ENCODE measurements around the gene PAN2.
"Not testable (repeated sequence)": the region's sequence is repeated elsewhere in the genome, so short reads cannot be mapped to it uniquely, and the experiment has no call there.

Gene PAN2

GRCh38 chr12:56307221-56307965, 26.4 kb downstream of the PAN2 start:
- no peak for DNase-seq

GRCh38 chr12:56304872-56305590, 28.8 kb downstream of the PAN2 start:
- no peak for DNase-seq

DNA sequence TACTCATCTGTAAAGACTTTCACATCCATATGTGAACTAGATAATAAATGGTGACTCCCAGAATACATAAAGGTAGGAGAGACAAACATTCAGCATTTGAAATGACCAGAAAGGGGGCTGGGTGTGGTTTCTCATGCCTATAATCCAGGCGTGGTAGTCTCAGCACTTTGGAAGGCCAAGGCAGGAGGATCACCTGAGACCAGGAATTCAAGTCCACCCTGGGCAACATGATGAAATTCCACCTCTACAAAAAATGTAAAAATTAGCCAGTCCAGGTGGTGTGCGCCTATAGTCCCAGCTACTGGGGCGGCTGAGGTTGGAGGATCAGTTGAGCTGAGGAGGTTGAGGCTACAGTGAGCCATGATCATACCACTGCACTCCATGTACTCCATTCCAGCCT, 29.5 kb downstream of the PAN2 start:
- DNase-seq, result no peak

GRCh38 chr12:56300644-56301464, 32.9 kb downstream of the PAN2 start:
- DNase-seq, result no peak

DNA sequence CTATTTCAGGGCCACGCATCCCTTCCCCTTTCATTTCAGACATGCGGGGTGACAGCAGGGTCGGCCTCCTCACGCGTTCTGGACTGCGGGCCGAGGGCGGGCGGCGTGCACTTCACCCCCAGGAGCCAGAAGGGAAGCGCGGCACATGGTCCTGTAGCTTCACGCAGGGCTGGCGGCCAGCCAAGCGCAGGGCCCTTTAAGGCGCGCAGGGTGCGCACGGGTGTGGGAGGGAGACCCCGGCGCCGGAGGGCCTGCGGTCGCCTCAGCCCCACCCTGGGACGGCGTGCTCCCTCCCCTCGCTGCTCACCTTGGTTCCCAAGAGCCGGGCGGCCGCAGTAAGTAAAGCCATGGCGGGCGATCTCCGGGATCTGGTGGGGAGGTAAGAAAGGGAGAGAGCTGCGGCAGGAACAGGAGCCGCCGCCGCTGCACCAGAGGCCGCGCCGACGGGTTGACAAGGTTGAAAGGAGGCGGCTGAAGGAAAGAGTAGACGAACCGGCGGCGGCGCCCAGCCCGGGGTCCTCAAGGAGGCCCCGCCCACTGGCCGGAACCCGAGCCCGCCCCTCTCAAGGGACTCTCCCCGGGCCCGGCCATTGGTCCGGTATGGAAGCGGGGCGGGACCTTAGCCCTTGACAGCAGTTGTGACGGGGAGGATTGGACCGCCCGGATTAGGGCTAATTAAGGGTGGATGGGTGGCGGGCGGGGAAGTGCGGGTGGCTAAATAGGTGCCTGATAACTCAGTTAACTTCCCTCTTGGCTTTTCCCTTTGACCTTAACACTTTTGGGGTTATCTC, 33.8 kb downstream of the PAN2 start, which contains the start of gene CS:
Gene CS, minus strand, starts transcription at position 478 of the 791 bp plus-strand sequence. Its CDS starts 129 bp downstream, at position 349.
- DNase-seq, result peak; percentile 99

DNA sequence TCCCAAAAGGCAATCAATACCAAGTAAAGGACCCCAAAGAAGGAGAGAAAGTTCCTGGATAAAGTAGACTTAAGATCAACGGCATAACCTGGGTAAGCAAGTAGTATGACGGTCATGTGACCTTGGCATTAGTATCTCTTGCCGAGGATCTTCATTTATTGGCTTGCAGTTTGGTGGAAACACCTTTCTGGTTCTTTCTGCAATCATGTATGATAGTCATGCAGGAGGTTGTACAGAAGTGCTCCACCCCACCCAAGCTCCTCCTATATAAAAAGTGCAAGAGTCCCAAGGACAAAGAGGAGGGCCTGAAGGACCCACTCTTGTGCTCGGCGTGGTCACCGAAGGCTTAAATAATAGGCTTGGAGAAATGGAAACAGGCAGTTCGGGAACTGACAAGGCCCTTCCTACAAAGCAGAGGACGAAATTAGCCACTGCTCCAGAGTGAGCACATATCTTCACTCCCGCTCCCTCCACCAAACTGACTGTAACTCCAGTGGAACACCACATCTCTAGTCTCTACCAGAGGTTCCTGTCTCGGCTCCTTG, 34.4 kb downstream of the PAN2 start:
- peak; percentile 22 for DNase-seq

GRCh38 chr12:56298828-56299227, 35.0 kb downstream of the PAN2 start:
- no peak for DNase-seq

DNA sequence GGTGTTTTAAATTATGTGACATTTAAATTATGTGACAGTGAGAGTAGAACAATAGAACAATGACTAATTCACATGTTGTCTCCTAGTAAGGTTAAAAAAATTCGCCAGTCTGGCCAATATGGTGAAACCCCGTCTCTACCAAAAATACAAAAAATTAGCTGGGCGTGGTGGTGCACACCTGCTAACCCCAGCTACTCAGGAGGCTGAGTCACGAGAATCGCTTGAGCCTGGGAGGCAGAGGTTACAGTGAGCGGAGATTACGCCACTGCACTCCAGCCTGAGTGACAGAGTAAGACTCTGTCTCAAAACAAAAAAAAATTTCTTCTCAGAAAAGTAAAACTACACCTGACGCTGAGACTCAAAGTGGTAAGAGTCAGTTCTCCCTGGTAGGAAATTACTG, 36.4 kb downstream of the PAN2 start:
- no peak for DNase-seq

DNA sequence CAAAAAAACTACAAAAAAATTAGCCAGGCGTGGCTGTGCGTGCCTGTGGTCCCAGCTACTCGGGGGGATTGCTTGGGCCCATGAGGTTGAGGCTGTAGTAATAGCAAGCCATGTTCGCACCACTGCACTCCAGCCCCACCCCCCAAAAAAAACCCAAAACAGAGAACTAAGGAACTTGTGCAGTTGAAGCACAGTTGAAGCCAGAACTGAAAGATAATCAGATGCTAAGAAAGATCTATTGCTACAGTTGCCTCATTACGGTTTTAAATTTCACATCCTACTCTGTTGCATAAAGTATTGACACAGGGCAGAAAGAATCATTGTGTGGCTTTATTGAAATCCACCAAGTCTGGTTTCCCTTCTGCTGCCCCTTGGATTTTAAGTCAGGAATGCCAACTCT, 37.5 kb downstream of the PAN2 start:
- no peak for DNase-seq

- DNase-seq, result no peak
These were observed 40.0 kb downstream of the PAN2 start for GRCh38 chr12:56293795-56294194.

- DNase-seq, result no peak
These were observed 45.0 kb downstream of the PAN2 start for GRCh38 chr12:56288705-56289387.

DNA sequence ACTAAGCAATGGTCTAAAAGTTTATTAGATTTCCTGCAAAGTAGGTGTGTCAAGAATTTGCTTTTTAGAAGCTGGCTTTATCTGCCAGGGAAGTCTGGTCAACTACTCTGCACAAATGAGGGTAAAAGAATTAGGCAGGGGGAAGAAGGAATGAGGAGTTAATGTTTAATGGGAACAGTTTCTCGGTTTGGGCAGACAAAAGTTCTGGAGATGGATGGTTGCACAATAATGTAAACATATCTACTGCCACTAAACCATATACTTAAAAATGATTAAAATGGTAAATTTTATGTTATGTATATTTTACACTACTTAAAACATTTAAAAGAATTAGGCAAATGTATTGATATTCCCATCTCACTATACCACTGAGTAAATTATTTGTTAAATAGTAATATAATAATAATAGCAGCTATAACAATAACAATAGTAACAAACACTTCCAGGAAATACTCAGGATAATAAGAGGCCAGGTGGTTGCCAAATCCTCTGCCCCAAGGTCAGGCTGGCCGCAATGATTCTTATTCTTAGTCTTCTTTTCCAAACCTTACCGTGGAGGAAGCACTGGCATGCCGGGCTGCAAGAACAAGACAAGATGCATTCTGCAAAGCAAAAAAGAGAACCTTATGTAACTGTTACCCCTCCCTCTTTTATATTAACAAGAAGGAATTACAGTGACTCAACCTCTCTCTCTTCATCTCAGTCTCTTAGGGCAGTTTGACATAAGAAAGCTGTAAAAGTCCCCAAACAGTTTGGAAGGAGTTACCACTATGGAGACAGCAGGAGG, 47.6 kb downstream of the PAN2 start:
- no peak for DNase-seq

GRCh38 chr12:56284263-56284662, 49.5 kb downstream of the PAN2 start:
- not testable (repeated sequence) for DNase-seq

DNA sequence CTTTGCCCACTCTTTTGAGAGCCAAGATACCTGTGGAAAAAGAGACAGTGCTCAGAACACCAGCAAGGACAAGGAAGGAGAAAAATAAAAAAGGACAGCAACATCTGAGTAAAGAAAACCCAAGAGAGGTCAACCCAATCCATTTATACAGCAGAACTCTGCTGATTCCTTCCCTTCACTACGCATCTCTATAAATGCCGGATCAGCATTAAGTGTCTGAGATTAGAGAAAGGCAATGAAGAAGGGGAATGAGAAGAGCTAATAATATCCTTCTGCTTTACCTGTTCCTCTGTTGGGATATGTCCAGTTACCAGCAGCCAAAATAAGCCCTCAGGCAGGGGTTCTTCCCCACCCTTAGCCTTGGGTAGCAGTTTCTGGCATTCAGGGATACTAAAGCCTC, 51.2 kb downstream of the PAN2 start:
- no peak for DNase-seq

GRCh38 chr12:56282030-56282429, 51.8 kb downstream of the PAN2 start:
- no peak for DNase-seq

DNA sequence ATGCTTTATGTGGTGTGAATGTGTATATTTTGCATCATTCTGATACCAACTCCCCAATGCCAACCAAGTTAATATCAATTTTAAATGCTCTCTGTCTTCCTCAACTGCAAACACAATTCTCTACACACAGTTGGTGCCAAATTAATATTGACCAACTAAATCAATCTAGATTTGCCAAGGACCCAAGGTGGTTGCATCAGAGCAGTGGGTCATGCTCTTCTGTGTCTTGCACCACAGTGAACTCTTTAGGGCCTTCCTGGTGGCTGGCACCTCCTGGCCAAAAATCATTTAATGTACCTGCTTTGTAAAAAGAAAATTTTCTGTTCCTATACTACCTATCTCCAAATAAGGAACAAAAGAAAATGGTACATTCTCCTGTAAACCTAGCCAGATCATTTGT, 53.0 kb downstream of the PAN2 start:
- DNase-seq, result no peak

DNA sequence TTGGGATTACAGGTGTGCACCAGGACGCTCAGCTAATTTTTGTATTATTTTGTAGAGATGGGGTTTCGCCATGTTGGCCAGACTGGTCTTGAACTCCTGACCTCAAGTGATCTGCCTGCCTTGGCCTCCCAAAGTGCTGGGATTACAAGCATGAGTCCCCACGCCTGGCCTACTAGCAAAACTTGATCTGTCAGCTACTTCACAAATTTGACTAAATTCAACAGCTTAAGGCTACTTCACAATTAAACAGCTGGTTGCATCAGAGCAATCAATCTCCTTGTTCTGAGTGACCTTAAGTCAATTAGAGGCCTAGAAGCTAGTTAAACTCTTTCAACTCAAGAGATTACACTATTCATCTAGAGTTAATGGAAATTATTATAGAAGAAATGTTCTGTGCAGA, 54.9 kb downstream of the PAN2 start:
- DNase-seq, result no peak

DNA sequence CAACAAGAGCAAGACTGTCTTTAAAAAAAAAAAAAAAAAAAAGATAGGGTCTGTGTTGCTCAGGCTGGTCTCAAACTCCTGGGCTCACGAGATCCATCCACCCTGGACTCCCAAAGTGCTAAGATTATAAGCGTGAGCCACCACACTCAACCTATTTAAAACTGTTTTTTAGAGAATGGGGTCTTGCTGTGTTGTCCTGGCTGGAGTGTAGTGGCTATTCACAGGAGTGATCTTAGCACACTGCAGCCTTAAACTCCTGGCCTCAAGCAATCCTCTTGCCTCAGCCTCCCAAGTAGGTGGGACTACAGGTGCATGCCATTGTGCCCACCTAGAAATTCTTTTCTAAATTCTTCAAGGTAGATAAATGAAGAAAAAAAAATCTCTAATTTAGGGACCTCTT, 59.5 kb downstream of the PAN2 start:
- no peak for DNase-seq

GRCh38 chr12:56272468-56272867, 61.3 kb downstream of the PAN2 start:
- DNase-seq, result not testable (repeated sequence)

DNA sequence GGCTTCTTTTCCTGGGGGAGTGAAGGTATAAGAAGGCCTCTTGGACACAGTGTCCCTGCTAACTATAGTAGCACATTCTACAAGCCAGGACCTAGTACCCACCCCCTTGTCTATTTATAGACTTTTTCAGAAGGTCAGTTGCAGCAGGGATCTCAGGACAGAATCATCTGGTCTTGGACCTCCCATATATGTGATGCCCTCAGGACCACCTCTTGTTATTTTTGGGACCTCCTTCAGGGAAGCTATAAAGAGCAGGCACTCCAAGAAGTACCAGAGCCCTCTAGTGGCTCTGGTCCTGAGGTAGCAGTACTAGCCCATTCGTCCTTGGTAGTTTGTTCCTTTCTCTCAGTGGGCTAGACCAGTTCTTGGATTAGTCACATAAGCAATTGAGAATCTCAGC, 62.8 kb downstream of the PAN2 start:
- no peak for DNase-seq

Measured in activated naive CD4-positive, alpha-beta T cell treated with anti-CD3 and anti-CD28 coated beads, Interleukin-2, amount 50 U/mL, for 16 hours (primary cell).